ENCODE measurements around the gene DAAM1. TPM values are rescaled to one million over a fixed set of nuclear protein-coding genes. Genes with fewer than 3 reads are reported as not detected.

DAAM1 gene
- total RNA-seq, 2 experiments from 2014 or later = 22.2 to 22.4 TPM

DNA sequence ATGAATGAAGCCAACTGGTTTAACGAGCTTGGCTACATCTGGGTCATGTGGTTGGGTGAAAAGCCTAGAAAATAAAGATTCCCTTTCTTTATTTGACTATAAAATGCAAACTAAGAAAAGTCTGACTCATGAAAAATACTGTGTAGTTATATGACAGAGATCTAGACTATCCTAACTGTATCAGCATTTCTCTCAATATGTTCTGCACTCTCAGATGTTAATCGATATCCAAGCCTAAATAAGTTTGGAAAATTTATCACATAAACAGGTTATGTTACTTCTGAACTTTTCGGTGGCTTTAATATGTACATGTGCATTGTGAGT is 133.1 kb downstream of the DAAM1 start:
- ChIA-PET POLR2A (no interaction called here), CTCF (no interaction called here)
- H3K4me3 Mint-ChIP-seq = no peak overlapping the region
- H3K9me3 Mint-ChIP-seq = no peaks in the 10 kb centered on the region
- DNase-seq = no peak
- peaks cover 4% of the 10 kb centered on the region for H3K36me3 Mint-ChIP-seq (ENCODE audit: low read depth)
- peaks cover 12% of the 10 kb centered on the region for H3K4me1 Mint-ChIP-seq
- H3K27ac Mint-ChIP-seq = no peak overlapping the region
- no peaks in the 10 kb centered on the region for H3K27me3 Mint-ChIP-seq

DNA sequence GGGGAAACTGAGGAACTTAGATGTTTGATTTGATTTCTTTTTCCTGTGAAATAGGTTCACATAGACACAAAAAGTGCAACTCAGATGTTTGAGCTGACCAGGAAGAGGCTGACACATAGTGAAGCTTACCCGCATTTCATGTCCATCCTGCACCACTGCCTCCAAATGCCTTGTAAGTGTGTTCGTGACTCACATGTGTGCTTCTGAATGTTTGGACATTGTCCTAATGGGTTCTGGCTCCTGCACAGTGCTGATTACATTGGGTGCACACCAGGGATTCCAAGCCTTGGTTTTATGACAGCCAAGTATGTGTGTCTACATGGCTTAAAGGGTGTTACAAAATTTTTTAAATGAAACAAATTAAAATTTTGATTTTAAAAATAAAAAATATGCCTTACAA is 137.4 kb downstream of the DAAM1 start:
- CTCF ChIA-PET = no interaction called here
- Mint-ChIP-seq H3K36me3 (ENCODE audit: low read depth) (peaks cover 8% of the 10 kb centered on the region), H3K4me3 (no peak overlapping the region), H3K27me3 (no peaks in the 10 kb centered on the region), H3K9me3 (no peaks in the 10 kb centered on the region), H3K4me1 (peaks cover 8% of the 10 kb centered on the region), H3K27ac (no peak overlapping the region)
- no peak for DNase-seq
- POLR2A ChIA-PET = interaction anchor here (1.1 kb wide), 1 partner anchor 29 kb away, joined by 4 read pairs; no protein-coding TSS in a partner anchor

DNA sequence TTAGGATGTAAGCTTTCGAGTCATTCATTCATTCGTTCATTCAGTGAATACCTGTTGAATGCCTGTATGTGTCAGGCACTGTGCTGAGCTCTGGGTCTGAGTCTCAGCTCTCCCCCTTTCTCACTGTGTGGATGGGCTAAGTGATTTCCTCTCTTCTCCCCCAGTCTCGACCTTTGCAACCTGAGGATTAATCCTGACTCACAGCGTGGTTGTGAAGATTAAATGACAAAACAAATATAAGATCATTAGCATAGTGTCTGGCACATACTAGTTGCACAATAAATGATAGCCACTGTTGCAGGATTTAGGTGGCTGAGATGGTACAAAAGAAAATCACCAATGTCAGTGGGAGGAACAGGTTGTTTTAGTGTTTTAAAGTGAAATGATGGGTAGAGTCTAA is 140.0 kb downstream of the DAAM1 start:
- no peaks in the 10 kb centered on the region for H3K27me3 Mint-ChIP-seq
- peaks cover 19% of the 10 kb centered on the region for H3K36me3 Mint-ChIP-seq (ENCODE audit: low read depth)
- no peaks in the 10 kb centered on the region for H3K4me1 Mint-ChIP-seq
- no peak overlapping the region for H3K4me3 Mint-ChIP-seq
- ChIA-PET POLR2A (no interaction called here), CTCF (no interaction called here)
- H3K9me3 Mint-ChIP-seq = no peaks in the 10 kb centered on the region
- H3K27ac Mint-ChIP-seq = no peak overlapping the region
- DNase-seq = no peak

DNA sequence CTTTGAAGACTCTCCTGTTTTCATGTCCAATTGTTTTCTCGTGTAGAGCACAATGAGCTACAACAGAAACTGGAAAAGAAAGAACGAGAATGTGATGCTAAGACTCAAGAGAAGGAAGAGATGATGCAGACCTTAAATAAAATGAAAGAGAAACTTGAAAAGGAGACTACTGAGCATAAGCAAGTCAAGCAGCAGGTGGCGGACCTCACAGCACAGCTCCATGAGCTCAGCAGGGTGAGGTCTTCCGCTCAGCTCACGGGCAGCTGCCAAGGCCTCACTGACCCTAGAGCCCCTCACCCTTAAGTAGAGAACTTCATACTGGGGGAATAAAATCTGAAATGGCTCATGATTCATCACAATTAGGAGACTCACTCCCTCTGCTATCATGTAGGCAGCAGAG is 142.0 kb downstream of the DAAM1 start:
- Mint-ChIP-seq H3K36me3 (ENCODE audit: low read depth) (peaks cover 23% of the 10 kb centered on the region), H3K4me3 (no peak overlapping the region), H3K4me1 (no peaks in the 10 kb centered on the region), H3K27ac (no peak overlapping the region), H3K9me3 (no peaks in the 10 kb centered on the region), H3K27me3 (no peaks in the 10 kb centered on the region)
- CTCF ChIA-PET = interaction anchor here (0.6 kb wide), 1 partner anchor 19 kb away, joined by 3 read pairs; no protein-coding TSS in a partner anchor
- no peak for DNase-seq
- POLR2A ChIA-PET = no interaction called here

DNA sequence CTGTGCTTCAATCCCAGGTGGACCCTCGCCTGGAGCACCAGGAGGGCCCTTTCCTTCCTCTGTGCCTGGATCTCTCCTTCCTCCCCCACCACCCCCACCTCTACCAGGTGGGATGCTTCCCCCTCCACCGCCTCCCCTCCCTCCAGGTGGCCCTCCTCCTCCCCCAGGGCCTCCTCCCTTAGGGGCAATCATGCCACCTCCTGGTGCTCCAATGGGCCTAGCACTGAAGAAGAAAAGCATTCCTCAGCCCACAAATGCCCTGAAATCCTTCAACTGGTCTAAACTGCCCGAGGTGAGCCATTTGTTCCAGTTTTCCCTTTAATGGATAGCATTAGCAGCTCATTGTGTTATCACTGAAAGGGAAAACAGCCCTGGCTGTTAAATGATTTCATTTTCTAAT is 142.8 kb downstream of the DAAM1 start:
- Mint-ChIP-seq H3K27me3 (no peaks in the 10 kb centered on the region), H3K36me3 (ENCODE audit: low read depth) (peaks cover 23% of the 10 kb centered on the region), H3K4me1 (no peaks in the 10 kb centered on the region), H3K9me3 (no peaks in the 10 kb centered on the region), H3K27ac (no peak overlapping the region), H3K4me3 (no peak overlapping the region)
- POLR2A ChIA-PET = no interaction called here
- DNase-seq = no peak
- CTCF ChIA-PET = no interaction called here

DNA sequence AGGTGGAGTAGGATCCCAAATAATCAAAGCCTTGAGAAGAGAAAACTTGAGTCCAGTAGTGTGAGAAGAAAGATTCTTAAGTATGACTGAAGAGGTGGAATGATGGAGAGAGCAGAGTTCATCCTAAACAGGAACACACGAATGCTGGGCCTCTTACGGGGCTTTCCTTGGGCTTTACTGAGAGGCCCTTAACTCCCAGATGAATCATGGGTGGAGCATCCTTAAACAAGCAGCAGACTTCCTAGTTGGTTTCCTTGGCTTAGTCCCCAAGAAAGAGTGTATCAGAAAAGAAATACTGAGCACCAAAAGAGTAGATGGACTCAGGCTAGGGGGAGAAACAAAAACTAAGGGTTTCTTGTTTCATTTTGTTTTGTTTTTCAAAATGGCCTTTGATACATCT is 144.3 kb downstream of the DAAM1 start:
- no peaks in the 10 kb centered on the region for H3K4me1 Mint-ChIP-seq
- H3K36me3 Mint-ChIP-seq (ENCODE audit: low read depth) = peaks cover 17% of the 10 kb centered on the region
- no peak overlapping the region for H3K4me3 Mint-ChIP-seq
- no peaks in the 10 kb centered on the region for H3K27me3 Mint-ChIP-seq
- no peaks in the 10 kb centered on the region for H3K9me3 Mint-ChIP-seq
- CTCF ChIA-PET = no interaction called here
- POLR2A ChIA-PET = no interaction called here
- DNase-seq = no peak
- no peak overlapping the region for H3K27ac Mint-ChIP-seq

DNA sequence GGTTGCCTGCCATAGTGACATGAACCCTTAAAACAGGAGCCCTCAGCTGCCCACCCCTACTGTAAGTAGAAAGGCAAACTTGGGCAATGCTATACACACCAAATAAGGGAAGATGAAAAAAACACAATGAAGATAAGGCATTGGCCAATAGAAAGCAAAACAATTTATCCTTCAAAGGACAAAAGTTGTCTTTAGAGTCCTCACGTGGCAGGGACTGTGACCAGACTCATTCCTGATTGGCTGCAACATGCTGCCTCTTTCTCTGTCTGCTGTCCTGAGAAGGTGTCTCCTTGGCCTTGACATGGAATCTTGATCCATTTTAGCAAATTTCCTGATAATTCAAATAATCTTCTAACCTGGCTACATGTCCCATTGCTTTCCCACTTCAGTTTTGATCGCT is 144.8 kb downstream of the DAAM1 start:
- ChIA-PET POLR2A (no interaction called here), CTCF (no interaction called here)
- Mint-ChIP-seq H3K4me1 (no peaks in the 10 kb centered on the region), H3K9me3 (no peaks in the 10 kb centered on the region), H3K36me3 (ENCODE audit: low read depth) (peaks cover 17% of the 10 kb centered on the region), H3K27me3 (no peaks in the 10 kb centered on the region), H3K4me3 (no peak overlapping the region), H3K27ac (no peak overlapping the region)
- no peak for DNase-seq

DNA sequence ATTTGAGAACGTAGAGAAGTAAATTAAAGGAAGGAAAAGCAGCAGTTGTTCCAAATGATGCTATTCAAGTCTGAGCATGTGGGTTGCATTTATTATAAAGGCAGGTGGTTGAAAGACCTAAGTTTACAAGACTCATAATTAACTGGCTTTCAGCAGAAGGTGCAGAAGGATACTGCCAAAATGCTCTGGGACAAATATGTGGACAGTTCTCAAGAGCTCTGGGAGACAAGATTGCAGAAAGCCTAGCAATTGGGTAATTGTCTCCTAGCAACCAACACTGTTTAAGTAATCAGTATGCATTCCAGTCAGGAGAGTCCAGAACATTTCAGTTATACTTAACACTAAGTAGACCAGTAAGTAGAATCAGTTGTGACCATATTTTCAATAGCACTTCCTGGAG is 145.2 kb downstream of the DAAM1 start:
- Mint-ChIP-seq H3K27me3 (no peaks in the 10 kb centered on the region), H3K4me3 (no peak overlapping the region), H3K9me3 (no peaks in the 10 kb centered on the region), H3K27ac (no peak overlapping the region), H3K4me1 (no peaks in the 10 kb centered on the region), H3K36me3 (ENCODE audit: low read depth) (peaks cover 17% of the 10 kb centered on the region)
- POLR2A ChIA-PET = no interaction called here
- CTCF ChIA-PET = no interaction called here
- DNase-seq = no peak

DNA sequence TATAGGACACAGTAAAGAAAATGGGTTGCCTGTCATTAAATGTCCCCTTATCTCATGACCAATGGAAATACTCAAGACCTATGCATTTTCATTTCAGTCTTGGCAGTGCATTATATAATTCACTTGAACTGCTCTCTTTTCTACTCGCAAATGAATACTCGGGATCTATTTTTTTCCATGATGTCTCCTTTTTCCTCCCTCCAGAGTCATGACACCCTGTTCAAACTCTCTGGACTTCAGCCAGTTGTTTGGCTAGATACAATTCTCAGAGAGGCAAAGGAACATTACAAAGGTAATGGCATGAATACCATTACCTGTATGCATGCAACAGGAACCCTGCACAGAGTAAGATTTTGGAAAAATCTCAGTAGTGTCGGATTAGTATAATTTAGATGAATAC is 145.8 kb downstream of the DAAM1 start:
- Mint-ChIP-seq H3K27ac (no peak overlapping the region), H3K4me1 (no peaks in the 10 kb centered on the region), H3K9me3 (no peaks in the 10 kb centered on the region), H3K4me3 (no peak overlapping the region), H3K27me3 (no peaks in the 10 kb centered on the region), H3K36me3 (ENCODE audit: low read depth) (peaks cover 17% of the 10 kb centered on the region)
- ChIA-PET CTCF (no interaction called here), POLR2A (no interaction called here)
- no peak for DNase-seq

DNA sequence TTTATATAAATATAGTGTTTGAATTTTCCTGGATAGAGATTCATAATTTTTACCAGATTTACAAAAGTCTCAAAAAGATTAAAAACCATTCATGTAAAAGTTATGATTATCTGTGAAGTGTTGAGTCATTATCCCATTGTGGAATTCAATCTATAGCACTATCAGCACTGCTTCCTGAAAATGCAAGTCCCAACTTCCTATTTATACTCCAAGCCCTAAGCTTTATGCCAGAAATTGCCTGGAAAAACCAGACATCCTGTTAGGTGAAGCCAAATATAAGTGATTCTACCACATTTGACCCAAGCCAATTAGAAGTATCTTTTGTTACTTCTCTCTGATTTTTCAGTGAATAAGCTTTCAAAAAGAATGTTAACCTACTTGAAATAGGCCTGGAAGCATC is 147.6 kb downstream of the DAAM1 start:
- Mint-ChIP-seq H3K9me3 (no peaks in the 10 kb centered on the region), H3K4me1 (no peaks in the 10 kb centered on the region), H3K36me3 (ENCODE audit: low read depth) (peaks cover 14% of the 10 kb centered on the region), H3K4me3 (no peak overlapping the region), H3K27ac (no peak overlapping the region), H3K27me3 (no peaks in the 10 kb centered on the region)
- ChIA-PET POLR2A (no interaction called here), CTCF (no interaction called here)
- no peak for DNase-seq

DNA sequence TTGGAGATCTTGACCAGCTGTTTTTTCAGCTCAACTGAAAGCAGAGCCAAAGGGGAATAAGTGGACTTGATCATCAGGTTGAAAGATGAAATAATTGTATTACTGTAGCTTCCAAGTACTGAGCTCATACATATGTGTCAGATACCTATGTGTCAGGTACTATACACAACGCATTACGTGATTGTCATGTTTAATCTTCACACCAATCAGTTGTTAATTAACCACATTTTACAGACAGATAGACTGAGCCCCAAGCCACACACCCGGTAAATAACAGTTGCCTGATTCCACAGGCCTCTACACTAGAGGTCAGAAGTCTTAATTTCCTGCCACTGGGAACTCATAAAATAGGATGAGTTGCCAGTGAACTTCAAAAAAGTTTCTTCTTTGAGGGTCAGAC is 148.2 kb downstream of the DAAM1 start:
- no peaks in the 10 kb centered on the region for H3K9me3 Mint-ChIP-seq
- no peak overlapping the region for H3K27ac Mint-ChIP-seq
- no peak for DNase-seq
- POLR2A ChIA-PET = no interaction called here
- H3K4me1 Mint-ChIP-seq = no peaks in the 10 kb centered on the region
- H3K27me3 Mint-ChIP-seq = no peaks in the 10 kb centered on the region
- H3K36me3 Mint-ChIP-seq (ENCODE audit: low read depth) = peaks cover 14% of the 10 kb centered on the region
- CTCF ChIA-PET = no interaction called here
- no peak overlapping the region for H3K4me3 Mint-ChIP-seq

DNA sequence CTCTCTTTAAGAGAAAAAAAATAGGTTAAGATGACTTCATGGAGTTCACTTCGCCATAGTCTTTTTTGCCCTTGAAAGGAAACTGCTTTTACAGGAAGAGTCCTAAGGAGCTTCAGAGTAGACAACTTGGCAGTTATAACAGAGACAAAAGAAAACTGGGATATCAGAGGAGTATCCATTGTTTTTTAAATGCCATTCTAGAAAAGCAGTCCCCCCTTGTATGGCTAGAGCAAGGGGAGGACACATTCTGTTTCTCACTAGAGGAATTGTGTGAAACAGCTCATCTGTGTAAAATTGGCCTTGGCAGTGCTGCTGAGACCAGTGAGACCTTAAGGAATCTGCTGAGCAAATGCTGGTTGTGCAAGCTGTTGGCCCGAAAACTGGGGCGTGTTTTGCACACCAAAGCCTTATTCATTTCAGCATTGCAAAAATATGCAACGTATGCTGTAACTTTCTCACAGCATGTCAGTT is 148.7 kb downstream of the DAAM1 start:
- no peak overlapping the region for H3K27ac Mint-ChIP-seq
- no peaks in the 10 kb centered on the region for H3K27me3 Mint-ChIP-seq
- no peaks in the 10 kb centered on the region for H3K9me3 Mint-ChIP-seq
- ChIA-PET POLR2A (no interaction called here), CTCF (no interaction called here)
- H3K4me1 Mint-ChIP-seq = no peaks in the 10 kb centered on the region
- DNase-seq = no peak
- peaks cover 10% of the 10 kb centered on the region for H3K36me3 Mint-ChIP-seq (ENCODE audit: low read depth)
- H3K4me3 Mint-ChIP-seq = no peak overlapping the region

DNA sequence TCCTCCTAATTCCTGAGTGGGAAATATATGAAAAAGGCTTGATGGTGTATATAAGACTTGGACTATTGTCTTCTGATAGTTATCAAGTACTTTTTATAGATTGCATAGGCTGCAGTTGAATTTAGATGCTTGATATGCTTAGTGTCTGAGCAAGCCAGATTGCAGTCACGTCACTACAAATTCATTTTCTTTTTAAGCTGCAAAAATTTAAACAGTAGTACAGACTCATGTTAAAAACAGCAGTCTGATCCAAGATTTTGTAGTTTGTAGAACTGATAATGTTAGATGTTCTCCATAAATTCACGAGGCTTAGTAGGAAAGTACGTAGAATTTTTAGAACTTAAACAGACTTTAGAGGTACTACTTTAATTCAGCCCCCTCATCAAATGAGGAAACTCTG is 150.3 kb downstream of the DAAM1 start:
- no peak overlapping the region for H3K4me3 Mint-ChIP-seq
- no peak for DNase-seq
- peaks cover 2% of the 10 kb centered on the region for H3K36me3 Mint-ChIP-seq (ENCODE audit: low read depth)
- no peak overlapping the region for H3K27ac Mint-ChIP-seq
- H3K9me3 Mint-ChIP-seq = no peaks in the 10 kb centered on the region
- no peaks in the 10 kb centered on the region for H3K27me3 Mint-ChIP-seq
- ChIA-PET CTCF (no interaction called here), POLR2A (no interaction called here)
- H3K4me1 Mint-ChIP-seq = no peaks in the 10 kb centered on the region

DNA sequence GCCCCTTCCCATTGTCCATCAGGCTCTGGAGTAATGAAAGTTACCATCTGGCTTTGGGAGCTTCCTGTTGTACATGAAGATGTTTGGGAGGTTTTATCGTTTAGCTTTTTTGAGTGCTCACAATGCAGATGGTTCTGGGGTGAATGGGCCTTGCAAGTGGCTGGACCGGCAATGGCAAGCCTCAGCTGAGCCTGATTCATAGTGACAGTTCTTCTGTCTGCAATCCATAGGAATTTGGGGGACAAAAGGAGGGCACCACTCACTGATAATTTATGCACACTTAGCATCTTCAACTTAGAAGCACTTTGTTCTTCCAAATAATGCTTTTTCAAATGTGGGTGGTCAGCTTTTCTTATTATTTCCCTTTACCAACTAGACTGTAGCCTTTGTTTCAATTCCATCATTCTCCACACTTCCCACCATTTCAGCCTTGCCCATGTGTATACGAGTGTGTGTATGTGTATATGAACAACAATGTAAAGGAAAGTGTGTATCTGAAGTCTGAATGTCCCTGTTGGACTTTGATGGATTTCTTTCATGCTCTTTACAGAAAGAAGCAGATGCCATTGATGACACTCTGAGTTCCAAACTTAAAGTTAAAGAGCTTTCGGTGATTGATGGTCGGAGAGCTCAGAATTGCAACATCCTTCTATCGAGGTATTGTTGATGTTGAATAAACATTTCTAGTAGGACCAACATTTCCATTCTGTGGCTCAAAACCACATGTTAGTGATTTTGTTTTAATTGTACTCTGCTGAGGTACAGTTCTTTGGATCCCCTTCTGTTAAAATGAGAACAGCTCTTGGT is 151.3 kb downstream of the DAAM1 start:
- no peaks in the 10 kb centered on the region for H3K27me3 Mint-ChIP-seq
- H3K27ac Mint-ChIP-seq = no peak overlapping the region
- H3K9me3 Mint-ChIP-seq = no peaks in the 10 kb centered on the region
- H3K36me3 Mint-ChIP-seq (ENCODE audit: low read depth) = no peaks in the 10 kb centered on the region
- POLR2A ChIA-PET = no interaction called here
- no peak for DNase-seq
- CTCF ChIA-PET = no interaction called here
- no peaks in the 10 kb centered on the region for H3K4me1 Mint-ChIP-seq
- no peak overlapping the region for H3K4me3 Mint-ChIP-seq

Data from activated CD4-positive, alpha-beta memory T cell treated with anti-CD3 and anti-CD28 coated beads, Interleukin-2, amount 10 ng/mL, durations not matched to agents 7 days and 5 days (primary cell).